GM12801 (cell line): ENCODE data around the gene TXLNB.

Experiments used
- CTCF ChIP-seq: IDR thresholded peaks from one replicate; pipeline ENCODE4 v1.5.1; 2011; ENCODE audit warnings: control low read depth; ENCODE audit not compliant: insufficient read length; ENCODE audit errors: extremely low read depth

TXLNB gene

GRCh38 chr6:139265512-139266190 lies 26.1 kb downstream of the TXLNB start:
- TF ChIP-seq CTCF = no peak

DNA sequence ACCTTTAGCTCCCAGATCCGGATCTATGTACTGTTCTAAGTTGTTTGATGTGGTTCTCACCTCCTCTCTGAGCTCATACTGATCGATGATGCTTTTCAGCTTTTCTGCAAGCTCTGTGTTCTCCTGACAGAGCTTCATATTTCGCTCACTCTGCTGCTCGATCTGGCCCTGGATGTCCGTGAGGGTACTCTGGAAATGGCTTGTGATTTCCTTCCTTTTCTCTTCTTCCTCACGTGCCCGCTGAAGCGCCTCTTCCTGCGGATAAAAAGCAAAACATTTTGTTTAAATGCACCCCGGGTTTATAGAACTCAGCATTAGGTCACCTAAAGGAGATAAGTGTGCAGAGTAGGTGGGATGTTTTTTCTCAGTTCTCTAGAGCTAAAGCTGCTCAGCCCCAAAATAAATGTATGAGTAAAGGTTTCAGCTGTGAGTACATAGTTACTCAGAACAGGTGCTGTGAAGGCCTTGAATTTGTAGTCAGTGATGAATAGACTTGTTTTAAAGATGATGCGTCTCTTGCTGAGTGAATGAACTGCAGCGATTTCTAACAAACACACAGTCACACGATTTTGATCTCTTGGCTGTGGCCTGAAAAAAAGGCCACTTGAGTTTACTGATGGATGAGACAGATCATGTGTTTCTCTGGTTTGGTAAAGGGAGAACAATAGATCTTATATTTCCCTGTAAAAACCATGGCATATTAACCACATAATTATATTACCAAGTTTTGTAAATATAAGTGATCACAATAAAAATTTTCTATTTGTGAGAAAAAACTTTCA lies 29.1 kb downstream of the TXLNB start:
- no peak for TF ChIP-seq CTCF

DNA sequence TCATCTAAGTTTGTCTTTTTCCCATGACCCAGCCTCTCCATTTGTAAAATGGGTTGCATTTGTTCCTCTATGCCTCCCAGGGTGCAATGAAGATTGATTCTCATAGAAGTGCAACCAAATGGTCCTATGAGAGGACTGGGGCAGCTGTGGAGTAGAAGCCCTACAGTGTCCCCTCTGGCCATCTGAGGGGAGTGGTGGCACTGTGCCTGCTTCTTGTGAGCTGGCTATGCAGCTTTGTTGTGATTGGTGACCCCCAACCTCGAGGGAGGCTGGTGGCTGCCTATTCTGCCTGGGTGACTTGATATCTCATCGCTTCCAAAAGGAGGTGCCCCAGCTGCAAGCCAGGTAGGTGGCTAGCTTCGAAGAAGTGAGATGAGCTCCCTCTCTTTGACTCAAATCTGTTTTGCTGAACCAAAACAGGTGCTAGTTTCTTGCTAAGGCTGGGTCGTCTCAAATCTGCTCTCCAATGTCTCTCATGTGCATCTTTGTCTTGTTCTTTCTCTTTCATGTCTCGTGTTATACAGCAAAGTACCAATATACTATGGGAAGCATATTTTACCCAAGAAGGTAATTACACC lies 33.9 kb downstream of the TXLNB start:
- no peak for TF ChIP-seq CTCF

DNA sequence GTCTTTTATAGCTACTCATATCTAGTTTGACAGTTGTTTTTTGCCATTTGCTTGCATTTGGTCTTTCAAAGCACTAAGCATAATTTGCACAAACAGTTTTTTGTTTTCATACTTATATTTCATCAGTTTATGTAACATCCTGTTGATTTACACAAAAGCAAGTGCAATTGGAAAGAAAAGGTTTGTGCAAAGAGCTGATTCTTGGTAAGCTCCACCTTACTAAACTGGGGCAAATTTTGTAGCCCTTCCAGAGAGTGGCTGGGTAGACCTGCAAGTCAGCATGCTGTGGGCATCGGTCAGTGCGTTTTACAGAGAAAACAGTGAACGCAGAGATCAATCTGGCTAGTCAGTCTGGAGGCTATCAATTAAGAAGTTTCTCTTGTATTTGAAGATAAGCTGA lies 34.5 kb downstream of the TXLNB start:
- TF ChIP-seq CTCF = no peak

DNA sequence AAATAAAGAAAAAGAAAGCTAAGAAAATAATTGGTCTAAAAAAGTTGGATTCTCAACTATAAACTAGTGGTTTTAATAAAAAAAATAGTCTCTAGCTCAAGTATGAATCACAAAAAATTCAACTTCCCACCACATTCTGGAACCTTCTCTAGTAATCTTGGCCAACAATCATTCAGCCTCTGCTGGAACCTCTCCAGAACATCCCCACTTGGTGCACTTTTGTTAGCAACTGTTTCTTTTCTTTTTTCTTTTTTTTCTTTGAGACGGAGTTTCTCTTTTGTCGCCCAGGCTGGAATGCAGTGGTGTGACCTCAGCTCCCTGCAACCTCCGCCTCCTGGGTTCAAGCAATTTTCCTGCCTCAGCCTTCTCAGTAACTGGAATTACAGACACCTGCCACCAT lies 35.7 kb downstream of the TXLNB start:
- no peak for TF ChIP-seq CTCF

DNA sequence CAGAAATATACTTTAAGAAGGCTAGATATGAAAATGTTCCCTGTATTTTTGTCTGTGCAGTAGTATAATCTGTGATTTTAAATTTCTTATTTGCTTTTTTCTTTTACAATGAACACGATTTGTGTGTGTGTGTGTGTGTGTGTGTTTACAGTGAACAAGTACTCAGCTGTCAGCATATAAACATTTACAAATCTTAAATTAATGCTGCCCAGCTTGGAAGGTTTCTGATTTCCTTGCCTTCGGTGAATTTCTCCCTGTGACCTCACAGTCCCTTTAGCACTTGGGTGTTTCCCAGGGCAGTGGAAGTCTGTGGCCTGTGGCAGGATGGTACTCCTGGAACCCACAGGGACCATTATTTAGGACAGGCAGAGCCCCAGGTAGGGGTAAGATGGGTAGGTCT lies 37.6 kb downstream of the TXLNB start:
- no peak for TF ChIP-seq CTCF

DNA sequence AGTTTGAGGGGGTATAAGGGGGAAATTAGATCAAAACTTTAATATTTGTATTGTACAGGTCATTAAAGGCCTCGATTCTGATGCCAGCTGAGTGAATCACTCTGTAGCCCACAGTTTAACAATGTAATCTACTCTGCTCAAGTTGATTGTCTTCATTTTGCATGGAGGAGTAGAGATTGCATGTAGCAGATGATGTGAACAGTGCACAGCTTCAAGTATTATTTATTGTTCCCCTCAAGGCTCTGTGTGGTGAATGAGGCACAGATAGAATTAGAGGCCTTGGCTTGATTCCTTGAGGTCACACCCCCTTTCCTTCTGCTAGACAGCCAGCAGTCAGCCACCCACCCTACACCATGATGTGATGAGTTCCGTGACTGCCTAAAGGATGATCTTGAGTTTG lies 38.1 kb downstream of the TXLNB start:
- no peak for TF ChIP-seq CTCF
